B cell (primary cell): Measurements from ENCODE around the gene SPOP.

Experiments
- EZH2 ChIP-seq: IDR thresholded peaks from 2 replicates; pipeline ENCODE4 v1.6.1; 2012; ENCODE audit warnings: borderline replicate concordance, low read depth, mild to moderate bottlenecking, moderate library complexity, low read length; ENCODE audit not compliant: insufficient read depth, poor library complexity, severe bottlenecking
- TF ChIP-seq, protein P1 (sequence below): fragments of 200-600 bp; IDR thresholded peaks from one replicate; pipeline ENCODE4 v1.8.0; 2022; ENCODE audit warnings: antibody characterized with exemption, mild to moderate bottlenecking

DNA sequence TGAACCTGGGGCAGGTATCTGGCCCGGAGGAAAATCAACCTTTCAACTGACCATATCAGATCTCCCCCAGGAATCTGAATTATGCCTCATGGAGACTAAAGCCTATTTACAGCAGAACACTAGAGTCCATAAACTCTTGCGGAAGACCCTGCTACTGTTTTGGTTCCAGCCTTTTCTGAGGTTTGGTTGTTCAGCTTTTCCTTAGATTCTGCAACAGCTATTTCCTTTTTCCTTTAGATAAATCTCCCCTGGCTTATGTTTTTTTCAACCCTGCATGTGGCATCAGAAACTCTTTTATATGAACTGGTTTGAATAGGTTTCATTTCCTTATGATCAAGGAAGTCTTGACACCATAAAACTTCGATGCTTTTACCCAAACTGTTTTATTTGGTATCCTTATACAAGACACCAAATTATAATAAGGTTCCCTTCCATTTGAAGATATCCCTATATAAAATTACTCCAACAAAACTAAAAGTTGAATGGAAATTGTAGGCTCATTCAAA is 13.1 kb downstream of the SPOP start:
- no peak for TF ChIP-seq EZH2
- TF ChIP-seq, protein P1, sequence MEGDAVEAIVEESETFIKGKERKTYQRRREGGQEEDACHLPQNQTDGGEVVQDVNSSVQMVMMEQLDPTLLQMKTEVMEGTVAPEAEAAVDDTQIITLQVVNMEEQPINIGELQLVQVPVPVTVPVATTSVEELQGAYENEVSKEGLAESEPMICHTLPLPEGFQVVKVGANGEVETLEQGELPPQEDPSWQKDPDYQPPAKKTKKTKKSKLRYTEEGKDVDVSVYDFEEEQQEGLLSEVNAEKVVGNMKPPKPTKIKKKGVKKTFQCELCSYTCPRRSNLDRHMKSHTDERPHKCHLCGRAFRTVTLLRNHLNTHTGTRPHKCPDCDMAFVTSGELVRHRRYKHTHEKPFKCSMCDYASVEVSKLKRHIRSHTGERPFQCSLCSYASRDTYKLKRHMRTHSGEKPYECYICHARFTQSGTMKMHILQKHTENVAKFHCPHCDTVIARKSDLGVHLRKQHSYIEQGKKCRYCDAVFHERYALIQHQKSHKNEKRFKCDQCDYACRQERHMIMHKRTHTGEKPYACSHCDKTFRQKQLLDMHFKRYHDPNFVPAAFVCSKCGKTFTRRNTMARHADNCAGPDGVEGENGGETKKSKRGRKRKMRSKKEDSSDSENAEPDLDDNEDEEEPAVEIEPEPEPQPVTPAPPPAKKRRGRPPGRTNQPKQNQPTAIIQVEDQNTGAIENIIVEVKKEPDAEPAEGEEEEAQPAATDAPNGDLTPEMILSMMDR = no peak
